Testis (tissue), 2 donors: ENCODE results near the gene CIBAR2.

Source experiments
- POLR2A ChIP-seq: fragments of 450-650 bp; IDR thresholded peaks from one replicate; pipeline ENCODE4 v1.6.1; 2017; ENCODE audit warnings: antibody characterized with exemption, mild to moderate bottlenecking, moderate library complexity
- TF ChIP-seq, protein P1 (sequence below), 3 experiments: fragments of 450-650 bp in 2 of 3; fragments of 200-600 bp in 1 of 3; sonication (generic) in 1 of 3; IDR thresholded peaks; one replicate each; pipeline ENCODE4 v1.5.1; 2016 to 2019; ENCODE audit warnings: antibody characterized with exemption in 3 of 3, mild to moderate bottlenecking in 2 of 3, moderate library complexity in 1 of 3

DNA sequence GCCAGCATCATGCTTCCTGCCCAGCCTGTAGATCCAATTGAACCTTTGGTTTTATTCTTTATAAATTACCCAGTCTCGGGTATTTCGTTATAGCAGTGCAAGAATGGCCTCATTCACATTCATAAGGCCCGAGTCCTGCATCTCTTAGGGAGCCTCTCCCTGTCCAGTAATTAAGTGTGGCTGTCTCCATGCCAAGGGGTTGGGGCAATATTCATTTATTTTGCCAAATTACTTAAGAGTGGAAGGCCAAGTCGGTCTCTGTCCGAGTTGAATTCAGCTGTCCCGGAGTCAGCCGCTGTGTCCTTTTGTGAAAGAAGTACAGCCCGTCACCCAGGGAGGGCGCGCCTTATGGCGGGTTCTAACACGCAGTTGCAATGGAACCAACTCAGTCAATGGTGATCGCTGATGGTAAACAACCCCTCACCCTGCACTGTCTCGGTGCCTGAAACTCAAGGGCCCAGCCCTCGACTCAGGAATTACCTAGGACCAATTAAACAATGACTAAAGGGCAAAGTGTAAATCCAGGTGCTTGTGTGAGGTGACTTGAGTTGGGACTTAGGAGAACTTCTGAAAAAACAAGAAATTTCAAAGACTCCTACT lies 62.5 kb downstream of the CIBAR2 start:
- TF ChIP-seq, protein P1, sequence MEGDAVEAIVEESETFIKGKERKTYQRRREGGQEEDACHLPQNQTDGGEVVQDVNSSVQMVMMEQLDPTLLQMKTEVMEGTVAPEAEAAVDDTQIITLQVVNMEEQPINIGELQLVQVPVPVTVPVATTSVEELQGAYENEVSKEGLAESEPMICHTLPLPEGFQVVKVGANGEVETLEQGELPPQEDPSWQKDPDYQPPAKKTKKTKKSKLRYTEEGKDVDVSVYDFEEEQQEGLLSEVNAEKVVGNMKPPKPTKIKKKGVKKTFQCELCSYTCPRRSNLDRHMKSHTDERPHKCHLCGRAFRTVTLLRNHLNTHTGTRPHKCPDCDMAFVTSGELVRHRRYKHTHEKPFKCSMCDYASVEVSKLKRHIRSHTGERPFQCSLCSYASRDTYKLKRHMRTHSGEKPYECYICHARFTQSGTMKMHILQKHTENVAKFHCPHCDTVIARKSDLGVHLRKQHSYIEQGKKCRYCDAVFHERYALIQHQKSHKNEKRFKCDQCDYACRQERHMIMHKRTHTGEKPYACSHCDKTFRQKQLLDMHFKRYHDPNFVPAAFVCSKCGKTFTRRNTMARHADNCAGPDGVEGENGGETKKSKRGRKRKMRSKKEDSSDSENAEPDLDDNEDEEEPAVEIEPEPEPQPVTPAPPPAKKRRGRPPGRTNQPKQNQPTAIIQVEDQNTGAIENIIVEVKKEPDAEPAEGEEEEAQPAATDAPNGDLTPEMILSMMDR (IDR thresholded peaks at IDR 0.05) = no peak
- no peak for TF ChIP-seq POLR2A
